ENCODE data around the gene KNOP1.

- TF ChIP-seq CTCF (IDR thresholded peaks at IDR 0.05), result no peak
- TF ChIP-seq POLR2A (IDR thresholded peaks at IDR 0.05), result no peak
Measured at GRCh38 chr16:19708296-19709205, 9.5 kb downstream of the KNOP1 start.
